Eye (tissue), 1 donor: ENCODE data around the gene KCNQ4.

Experiments used
- DNase-seq: peaks from one replicate; pipeline ENCODE4 v3.0.0-alpha.2; 2015

KCNQ4 gene

DNA sequence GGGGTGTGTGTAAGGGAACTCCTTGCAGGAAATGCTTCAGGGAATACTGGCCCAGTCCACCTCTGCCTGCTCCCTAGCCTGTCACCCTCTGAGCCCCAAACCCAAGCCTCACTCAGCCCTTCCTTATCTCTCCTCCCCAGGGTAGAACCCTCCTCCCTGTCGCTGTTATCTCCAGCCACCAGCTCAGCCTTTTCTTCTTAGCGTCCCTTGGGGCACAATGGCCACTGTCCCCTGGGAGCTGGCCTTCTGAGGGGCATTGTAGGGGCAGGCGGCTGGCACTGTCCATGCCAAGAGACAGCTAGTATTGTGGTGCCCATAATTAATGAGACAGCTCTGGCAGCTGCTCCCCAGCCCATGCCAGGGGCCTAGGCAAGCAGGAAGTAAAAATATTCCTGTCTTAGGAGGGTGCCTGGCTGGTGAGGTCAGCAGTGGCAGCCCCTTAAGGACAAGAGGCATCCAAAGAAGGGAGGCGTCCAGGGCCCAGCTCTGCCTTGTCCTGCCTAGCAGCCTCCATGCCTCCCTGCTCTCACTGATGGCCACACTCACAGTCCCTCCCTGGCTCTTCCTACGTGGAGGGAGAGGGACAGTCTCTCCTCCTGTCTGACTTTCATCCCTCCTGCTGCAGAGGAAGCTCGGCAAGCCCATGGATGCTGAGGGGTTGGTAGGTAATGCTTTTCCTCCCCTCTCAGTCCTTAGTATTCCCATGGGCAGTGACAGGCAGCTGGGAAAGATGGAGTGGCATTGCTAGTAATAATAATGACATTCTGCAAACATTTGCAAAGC lies 37.5 kb downstream of the KCNQ4 start:
- no peak for DNase-seq

DNA sequence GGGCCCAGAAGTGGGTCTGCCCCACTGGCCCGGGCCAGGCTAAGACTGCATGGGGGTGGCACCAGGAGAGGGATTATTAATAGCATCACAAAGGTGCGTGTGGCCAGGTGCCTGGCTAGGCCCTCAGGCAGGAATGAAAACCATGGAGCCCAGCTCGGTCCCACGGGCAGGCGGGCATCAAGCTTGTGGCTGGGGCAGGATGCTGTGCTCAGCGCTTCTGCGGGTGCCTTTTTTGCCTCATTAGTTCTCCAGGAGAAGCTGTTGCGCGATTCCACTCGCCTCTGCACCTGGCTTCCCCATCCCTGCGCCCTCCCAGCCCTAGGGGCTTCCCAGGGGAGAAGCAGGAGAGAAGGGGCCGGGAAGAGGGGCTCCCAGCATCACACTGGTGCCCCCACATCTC lies 39.3 kb downstream of the KCNQ4 start:
- DNase-seq: no peak

DNA sequence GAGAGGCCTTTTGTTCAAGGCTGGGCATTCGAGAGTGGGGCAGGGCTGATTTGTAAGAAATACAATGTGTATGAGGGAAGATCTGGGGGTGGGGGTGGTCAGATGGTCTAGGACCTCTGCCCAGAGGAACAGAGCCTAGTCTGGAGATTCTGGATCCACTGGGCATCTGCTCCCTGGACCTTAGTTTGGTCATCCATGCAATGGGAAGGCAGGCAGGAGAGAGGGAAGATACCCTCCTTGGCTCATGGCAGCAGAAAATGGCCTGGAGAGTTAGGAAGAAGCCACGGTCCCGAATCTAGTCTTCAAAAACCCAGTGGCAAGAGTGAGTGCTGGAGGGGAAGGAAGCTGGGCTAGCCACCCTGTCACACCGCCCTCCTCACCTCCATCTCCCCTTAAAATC lies 39.8 kb downstream of the KCNQ4 start:
- no peak for DNase-seq

DNA sequence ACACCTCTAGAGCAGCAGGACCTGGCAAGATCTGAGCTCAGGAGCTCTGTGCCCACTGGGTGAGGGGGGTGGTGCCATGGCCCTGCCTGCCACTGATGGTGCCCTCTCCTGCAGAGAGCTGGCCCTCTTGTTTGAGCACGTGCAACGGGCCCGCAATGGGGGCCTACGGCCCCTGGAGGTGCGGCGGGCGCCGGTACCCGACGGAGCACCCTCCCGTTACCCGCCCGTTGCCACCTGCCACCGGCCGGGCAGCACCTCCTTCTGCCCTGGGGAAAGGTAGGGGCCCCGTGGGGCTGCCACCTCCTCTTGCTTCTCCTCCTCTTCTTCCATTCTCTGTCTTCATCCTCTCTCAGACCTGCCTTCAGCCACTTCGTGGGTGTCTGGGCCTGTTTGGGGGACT lies 40.4 kb downstream of the KCNQ4 start:
- DNase-seq: no peak

GRCh38 chr1:40824591-40825434 lies 41.2 kb downstream of the KCNQ4 start:
- peak; percentile 59 for DNase-seq

DNA sequence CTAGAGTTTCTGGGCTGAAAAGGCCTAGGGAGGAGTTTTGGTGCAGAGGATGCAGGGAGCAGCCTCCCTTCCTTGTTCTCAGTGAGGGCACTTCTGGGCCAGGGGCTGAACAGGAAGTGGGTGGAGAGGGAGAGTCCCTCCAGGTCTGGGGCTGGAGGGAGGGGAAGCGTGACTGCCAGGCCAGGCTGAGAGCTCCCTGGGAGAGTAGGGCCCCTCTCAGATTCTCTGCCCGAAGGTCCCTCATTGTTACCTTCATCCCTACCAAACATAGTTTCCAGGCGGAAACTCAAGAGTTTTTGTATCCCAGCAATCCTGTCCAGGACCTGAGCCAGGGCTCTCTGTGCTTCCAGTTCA lies 41.8 kb downstream of the KCNQ4 start:
- DNase-seq: no peak

DNA sequence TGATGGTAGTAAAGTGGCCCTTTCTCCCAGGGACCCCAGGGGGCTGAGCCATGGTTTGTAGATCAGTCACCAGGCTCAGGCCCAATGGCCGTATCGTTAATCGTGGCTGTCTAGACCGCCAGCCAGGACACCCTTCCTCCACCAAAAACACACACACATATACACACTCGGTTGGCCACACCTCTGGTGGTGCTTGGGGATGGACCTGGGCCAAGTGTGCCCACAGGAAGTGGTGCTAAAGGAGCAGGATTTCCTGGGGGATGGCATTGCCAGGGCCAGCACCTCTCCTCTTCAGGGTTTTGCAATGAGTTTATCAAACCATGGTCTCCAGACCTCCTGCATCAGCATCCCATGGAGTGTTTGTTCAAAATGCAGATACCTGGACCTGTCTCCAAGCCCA lies 42.4 kb downstream of the KCNQ4 start:
- no peak for DNase-seq

DNA sequence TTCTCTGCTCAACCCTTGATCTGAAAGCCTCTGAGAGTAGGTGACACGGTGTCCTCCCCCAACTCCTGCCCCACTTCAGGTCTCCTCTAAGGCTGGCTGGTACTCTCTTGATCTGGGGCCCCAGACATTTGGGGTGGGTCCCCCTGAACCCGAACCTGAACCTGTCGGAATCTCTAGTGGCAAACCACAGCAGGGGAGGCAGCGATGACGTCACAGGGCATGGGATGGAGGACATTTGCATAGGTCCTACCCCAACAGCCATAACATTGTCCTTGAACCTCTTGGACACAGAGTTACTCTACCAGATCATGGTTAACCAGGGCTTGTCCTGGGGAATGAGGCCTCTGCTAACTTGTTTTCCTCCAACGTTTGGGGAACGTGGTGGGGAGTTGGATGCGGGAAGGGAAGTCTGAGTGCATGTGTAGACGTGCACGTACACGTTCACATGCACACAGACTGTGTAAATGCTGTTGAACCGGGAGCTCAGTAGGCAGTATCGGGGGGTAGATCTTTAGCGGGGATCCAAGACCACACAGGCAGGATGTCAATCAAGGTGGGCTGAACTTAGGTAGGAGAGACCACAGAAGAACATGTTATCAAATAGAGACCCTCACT lies 46.2 kb downstream of the KCNQ4 start:
- DNase-seq: no peak

DNA sequence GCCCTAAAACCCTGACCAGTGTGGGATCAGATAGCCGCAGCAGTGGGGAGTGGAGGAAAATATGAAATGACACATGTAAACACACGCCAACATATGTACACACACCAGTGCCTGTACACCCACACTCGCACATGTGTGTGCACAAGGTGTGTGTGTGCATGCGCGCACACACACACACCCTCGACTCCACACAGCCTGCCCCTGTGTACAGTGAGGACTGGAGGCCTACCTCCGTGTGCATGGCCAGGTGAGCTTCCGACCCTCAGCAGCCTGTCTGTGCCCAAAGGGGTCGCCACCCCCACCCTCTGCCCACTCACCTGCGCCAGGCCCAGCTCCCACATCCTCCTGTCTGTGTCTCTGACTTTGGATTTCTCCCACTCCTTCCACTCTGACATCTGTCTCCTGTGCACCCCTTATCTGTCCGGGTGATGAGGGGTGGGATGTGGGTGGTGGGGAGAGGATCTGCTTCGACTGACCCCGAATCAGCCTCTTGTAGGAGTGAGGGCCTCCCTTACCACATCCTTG lies 46.9 kb downstream of the KCNQ4 start:
- no peak for DNase-seq

DNA sequence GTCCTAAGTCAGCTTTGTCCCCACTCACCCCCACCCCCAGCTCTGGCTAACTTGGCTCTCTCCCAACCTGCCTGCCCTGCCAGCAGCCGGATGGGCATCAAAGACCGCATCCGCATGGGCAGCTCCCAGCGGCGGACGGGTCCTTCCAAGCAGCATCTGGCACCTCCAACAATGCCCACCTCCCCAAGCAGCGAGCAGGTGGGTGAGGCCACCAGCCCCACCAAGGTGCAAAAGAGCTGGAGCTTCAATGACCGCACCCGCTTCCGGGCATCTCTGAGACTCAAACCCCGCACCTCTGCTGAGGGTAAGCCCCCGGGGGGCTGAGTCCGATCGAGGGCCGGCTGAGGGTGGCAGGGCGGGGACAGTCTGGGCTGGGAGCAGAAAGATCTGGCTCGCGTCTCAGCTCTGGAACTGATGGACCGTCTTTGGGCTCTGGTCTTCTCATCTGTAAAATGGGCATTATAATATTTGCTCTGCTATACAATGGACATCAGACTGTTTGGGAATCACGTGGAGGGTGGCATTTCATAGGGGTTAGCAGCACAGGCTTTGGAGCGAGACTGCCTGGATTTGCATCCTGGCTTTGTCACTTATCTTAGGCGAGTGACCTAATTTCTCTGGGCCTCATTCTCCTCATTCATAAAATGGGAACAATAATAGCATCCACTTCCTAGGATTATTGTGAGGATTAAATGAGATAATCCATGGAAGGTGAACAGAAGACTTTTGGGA lies 47.6 kb downstream of the KCNQ4 start:
- no peak for DNase-seq

DNA sequence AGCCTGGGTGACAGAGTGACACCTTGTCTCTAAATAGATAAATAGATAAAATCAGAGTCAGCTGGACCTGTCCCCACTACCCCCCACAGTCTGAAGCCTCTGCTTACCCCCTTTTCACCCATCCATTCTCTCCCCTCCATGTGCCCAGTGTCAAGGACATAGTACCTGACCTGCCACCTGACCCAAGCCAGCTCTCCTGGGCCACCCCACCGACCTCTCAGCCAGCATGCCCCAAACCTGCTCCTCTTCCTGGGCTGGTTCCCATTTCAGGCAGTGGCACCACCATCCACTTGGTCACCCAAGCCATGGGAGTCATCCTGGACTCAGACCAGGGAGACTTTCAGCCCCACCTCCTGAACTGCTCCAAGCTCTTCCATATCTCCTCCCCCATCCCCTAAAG lies 50.4 kb downstream of the KCNQ4 start:
- DNase-seq: no peak

- no peak for DNase-seq
These were observed 51.5 kb downstream of the KCNQ4 start for GRCh38 chr1:40834968-40835545.

GRCh38 chr1:40836283-40836682 lies 52.7 kb downstream of the KCNQ4 start:
- DNase-seq: no peak

- no peak for DNase-seq
These were observed 54.0 kb downstream of the KCNQ4 start for GRCh38 chr1:40837601-40838000.

GRCh38 chr1:40838045-40838979 lies 54.7 kb downstream of the KCNQ4 start:
- DNase-seq: no peak

DNA sequence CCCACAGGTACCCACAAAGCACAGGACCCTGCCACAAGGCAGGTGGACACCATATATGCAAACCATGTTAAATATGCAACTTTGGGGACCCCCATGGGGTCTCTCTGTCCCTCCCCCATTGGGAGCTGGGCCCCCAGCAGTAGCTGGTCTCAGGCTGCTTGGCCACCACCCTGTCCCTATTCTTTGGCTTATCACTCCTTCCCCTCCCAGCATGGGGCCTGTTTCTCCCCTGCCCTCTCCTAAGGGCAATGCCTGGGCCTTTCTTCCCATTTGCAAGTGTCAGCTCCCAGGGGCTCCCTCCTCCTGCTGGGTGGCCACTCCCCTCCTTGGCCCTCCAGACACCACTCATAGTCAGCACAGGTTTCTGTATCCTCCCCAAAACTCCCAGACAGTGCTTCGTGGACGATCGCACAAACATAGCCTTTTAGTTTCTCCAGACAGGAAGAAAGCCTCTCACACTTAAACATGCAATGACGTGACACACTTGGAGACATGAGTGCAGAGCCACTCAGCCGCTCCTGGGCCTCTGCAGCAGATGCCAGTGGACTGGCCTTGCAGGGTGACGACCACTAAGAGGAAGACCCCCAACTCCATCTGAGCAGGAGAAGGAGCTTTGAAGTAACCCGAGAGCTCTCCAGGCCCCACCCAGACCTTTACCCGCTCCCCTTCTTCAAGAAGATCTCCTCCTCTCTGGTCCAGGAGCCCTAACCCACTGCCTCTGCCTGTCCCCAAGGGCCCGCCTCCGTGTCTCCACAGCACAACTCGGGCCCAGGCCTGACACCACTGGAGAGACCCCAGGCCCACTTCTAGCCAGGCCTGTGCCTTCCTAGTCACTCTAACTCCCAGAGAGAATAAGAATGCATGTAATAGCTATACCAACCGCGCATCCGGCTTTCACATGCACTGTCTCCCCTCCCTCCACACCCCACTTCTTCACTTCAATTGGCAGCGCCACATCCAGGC lies 55.7 kb downstream of the KCNQ4 start:
- DNase-seq: no peak

GRCh38 chr1:40839943-40840335 lies 56.4 kb downstream of the KCNQ4 start:
- DNase-seq: no peak

GRCh38 chr1:40840526-40841323 lies 57.1 kb downstream of the KCNQ4 start:
- DNase-seq: no peak

DNA sequence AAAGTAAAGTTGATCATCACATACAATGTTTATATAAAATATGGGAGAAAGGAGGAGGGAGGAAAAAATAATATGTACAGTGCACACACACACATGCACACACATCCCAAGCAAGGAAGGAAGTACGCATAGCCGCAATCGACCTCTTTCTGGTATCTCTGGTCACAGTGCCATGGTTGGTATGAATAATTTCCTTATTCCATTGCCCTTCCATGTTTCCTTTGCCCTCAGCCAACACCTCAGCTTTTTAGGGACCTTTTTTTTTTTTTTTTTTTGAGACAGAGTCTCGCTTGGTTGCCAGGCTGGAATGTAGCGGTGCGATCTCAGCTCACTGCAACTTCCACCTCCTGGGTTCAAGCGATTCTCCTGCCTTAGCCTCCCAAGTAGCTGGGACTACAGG lies 58.0 kb downstream of the KCNQ4 start:
- no peak for DNase-seq
